ENCODE measurements around the gene SGIP1. TPM values are rescaled to one million over a fixed set of nuclear protein-coding genes. Genes with fewer than 3 reads are reported as not detected.
A peak's percentile ranks its signal among the peaks of the same experiment; 100 is the strongest.

SGIP1 gene
- total and polyA plus RNA-seq, 2 of the 4 experiments (the other 2 are of a cell fraction), result 27.1 to 42.7 TPM

GRCh38 chr1:66535853-66536252, 1.9 kb downstream of the SGIP1 start:
- Histone ChIP-seq H4K8ac (ENCODE audit: low read depth in 2 of 2, low read length in 2 of 2) (peak overlapping the region; percentile 47 to 60; a peak in 3 of 4 replicates), H3K79me1 (ENCODE audit: low read depth in 1 of 2, low read length in 2 of 2) (peaks cover 5 to 40% of the 10 kb centered on the region in 2 experiments), H3K9me1 (ENCODE audit: insufficient read depth, low read length) (peaks cover 6% of the 10 kb centered on the region), H2BK15ac (ENCODE audit: low read depth, low read length) (0 out of 3 replicates have a peak overlapping the region, but pooled peaks have one; percentile 30), H3K36me3 (ENCODE audit: control insufficient read depth, insufficient read depth, low read length) (peaks cover 14% of the 10 kb centered on the region), H3K9me3 (ENCODE audit: control insufficient read depth, insufficient read depth, low read length) (no peaks in the 10 kb centered on the region), H2AFZ (replicated peaks; ENCODE audit: low read length, poor library complexity) (no peak overlapping the region), H3K4me2 (ENCODE audit: low read depth, low read length) (peak overlapping the region; percentile 80), H4K20me1 (ENCODE audit: insufficient read depth, low read length) (peaks cover 9% of the 10 kb centered on the region; the same call in 1 of the 2 replicates), H2AK9ac (replicated peaks; ENCODE audit: low read depth, low read length, poor library complexity) (no peak overlapping the region), H3K4me3 (ENCODE audit: insufficient read depth, low read depth, low read length) (peak overlapping the region; percentile 80), H3K18ac (ENCODE audit: low read depth, low read length) (peak overlapping the region; percentile 93; the same call in 1 of the 2 replicates), H3K27ac (ENCODE audit: insufficient read depth, low read length) (peak overlapping the region; percentile 59), H4K5ac (ENCODE audit: low read depth, low read length) (peak overlapping the region; percentile 18; the same call in 1 of the 2 replicates), H3K4me1 (ENCODE audit: control insufficient read depth, insufficient read depth, low read length) (peaks cover 15% of the 10 kb centered on the region), H3K9ac (ENCODE audit: low read depth, low read length) (peak overlapping the region; percentile 87), H2BK120ac (ENCODE audit: low read depth, low read length) (peak overlapping the region; percentile 58), H3K27me3 (ENCODE audit: control insufficient read depth, insufficient read depth, low read length) (no peaks in the 10 kb centered on the region), H2BK5ac (ENCODE audit: low read depth, low read length, poor library complexity, severe bottlenecking) (peak overlapping the region; percentile 95), H2BK20ac (ENCODE audit: low read depth, low read length) (peak overlapping the region; percentile 43; the same call in 1 of the 2 replicates), H3K56ac (ENCODE audit: extremely low read depth, insufficient read depth, low read length) (peak overlapping the region; percentile 82), H4K91ac (ENCODE audit: insufficient read depth, low read depth, low read length) (peak overlapping the region; percentile 45; the same call in 1 of the 2 replicates), H3K23ac (ENCODE audit: low read depth, low read length) (peak overlapping the region; percentile 96), H3K4ac (ENCODE audit: low read depth, low read length) (peak overlapping the region; percentile 71; the same call in 1 of the 2 replicates), H2AK5ac (ENCODE audit: low read depth, low read length) (peak overlapping the region; percentile 7; the same call in 1 of the 2 replicates), H3K14ac (replicated peaks; ENCODE audit: low read depth, low read length) (peak overlapping the region; percentile 98)
- CTCF ChIA-PET, result interaction anchor here (0.6 to 1.6 kb wide), 2 partner anchors 68 to 282 kb away, joined by 4 to 5 read pairs; no protein-coding TSS in a partner anchor
- POLR2A ChIA-PET (ENCODE audit: unreplicated experiment), result interaction anchor here (0.8 to 1.6 kb wide), 3 partner anchors 15 to 32 kb away, joined by 3 read pairs; no protein-coding TSS in a partner anchor
- intact Hi-C loops (cut with micrococcal nuclease) (loop anchor here (2.0 kb wide), 1 partner anchor 27 kb away; no protein-coding TSS in a partner anchor), dilution Hi-C loops (cut with HindIII; ENCODE audit: low sequenced_read_pairs, unreplicated experiment) (no loop called here), in situ Hi-C loops (cut with MboI; ENCODE audit: low sequenced_read_pairs) (loop anchor here (25.0 kb wide), 1 partner anchor 401 kb away; no protein-coding TSS in a partner anchor)
- DNase-seq, result no peak
- no peak for TF ChIP-seq ELK1 (IDR thresholded peaks at IDR 0.05; ENCODE audit: borderline replicate concordance, low read depth, low read length)
- no peak for TF ChIP-seq CEBPB (IDR thresholded peaks at IDR 0.05; ENCODE audit: low read depth, low read length)
- no peak for TF ChIP-seq MAFK (IDR thresholded peaks at IDR 0.05; ENCODE audit: low read depth, low read length)
- TF ChIP-seq RAD21 (IDR thresholded peaks at IDR 0.05; ENCODE audit: low read length), result no peak
- TF ChIP-seq MAZ (IDR thresholded peaks at IDR 0.05; ENCODE audit: borderline replicate concordance, low read depth, low read length), result no peak
- no peak for TF ChIP-seq RCOR1 (IDR thresholded peaks at IDR 0.05; ENCODE audit: insufficient replicate concordance, low read length)
- no peak for TF ChIP-seq USF2 (IDR thresholded peaks at IDR 0.05; ENCODE audit: low read depth, low read length)
- no peak for TF ChIP-seq NFE2L2 (IDR thresholded peaks at IDR 0.05; ENCODE audit: low read depth, low read length)
- TF ChIP-seq CHD1 (IDR thresholded peaks at IDR 0.05; ENCODE audit: low read depth, low read length), result no peak; the same call in 1 of the 2 replicates
- TF ChIP-seq FOS (IDR thresholded peaks at IDR 0.05; ENCODE audit: low read depth, low read length), result no peak
- BruUV-seq (replicated peaks), result no TSS peak
- no CpG with 5 or more reads among the region's 1 CpG for WGBS, 2 experiments (ENCODE audit: extremely low coverage in 2 of 2, insufficient read length in 1 of 2)
- no peak for ATAC-seq (ENCODE audit: low read depth)

Data from IMR-90 (cell line).